C4-2B (cell line): ENCODE data around the gene TOPBP1.

Experiments
- CTCF ChIP-seq: fragments of 450-650 bp; conservative IDR thresholded peaks from 2 replicates; pipeline ENCODE4 v1.5.1; 2017; ENCODE audit warnings: mild to moderate bottlenecking
- ZFX ChIP-seq: fragments of 450-650 bp; IDR thresholded peaks from 2 replicates; pipeline ENCODE4 v1.6.1; 2017

- TF ChIP-seq CTCF (no peak), ZFX (no peak)
Observed at GRCh38 chr3:133591271-133591742, 70.4 kb downstream of the TOPBP1 start.
